Endothelial cell of umbilical vein (primary cell): Measurements from ENCODE around the gene SAMD10.
"Not testable (repeated sequence)": the region's sequence is repeated elsewhere in the genome, so short reads cannot be mapped to it uniquely, and the experiment has no call there.

ENCODE experiments used
- CTCF ChIP-seq, 2 donors: IDR thresholded peaks; 1 replicate in 1 of 2; 2 replicates in 1 of 2; pipeline ENCODE4 v1.5.1; 2011; ENCODE audit warnings: low read length in 2 of 2, mild to moderate bottlenecking in 2 of 2, moderate library complexity in 2 of 2, control low read depth in 1 of 2, inconsistent platforms in 1 of 2, low read depth in 1 of 2; ENCODE audit not compliant: insufficient read depth in 1 of 2; ENCODE audit errors: extremely low read depth in 1 of 2
- EZH2 ChIP-seq: IDR thresholded peaks from 2 replicates; pipeline ENCODE4 v1.6.1; 2012; ENCODE audit warnings: borderline replicate concordance, low read depth, mild to moderate bottlenecking, moderate library complexity, low read length, inconsistent platforms; ENCODE audit not compliant: severe bottlenecking
- GATA2 ChIP-seq: IDR thresholded peaks from 2 replicates; pipeline ENCODE4 v1.7.0; 2011; ENCODE audit warnings: low read depth, mild to moderate bottlenecking, moderate library complexity, mixed read lengths, low read length; ENCODE audit not compliant: insufficient read length, insufficient read depth
- POLR2A ChIP-seq: IDR thresholded peaks from 2 replicates; pipeline ENCODE4 v1.6.1; 2012; ENCODE audit warnings: low read depth, mild to moderate bottlenecking, control low read depth, low read length

GRCh38 chr20:63971960-63972311, 7.5 kb downstream of the SAMD10 start:
- not testable (repeated sequence) for TF ChIP-seq CTCF (IDR thresholded peaks at IDR 0.05; ENCODE audit: extremely low read depth in 1 of 2, insufficient read depth in 1 of 2, low read depth in 1 of 2, low read length in 2 of 2); GATA2; POLR2A; EZH2
